Cardiac muscle cell (in vitro differentiated cells and primary cell): ENCODE data around the gene VAV1. TPM values are rescaled to one million over a fixed set of nuclear protein-coding genes. Genes with fewer than 3 reads are reported as not detected.
A peak's percentile ranks its signal among the peaks of the same experiment; 100 is the strongest.
"Not testable (repeated sequence)": the region's sequence is repeated elsewhere in the genome, so short reads cannot be mapped to it uniquely, and the experiment has no call there.

Experiments used
- DNase-seq, 2 donors: peaks; one replicate each; pipeline versions ENCODE4 v3.0.0 to v3.0.0-alpha.2; 2010 to 2017; ENCODE audit warnings: low read depth in 1 of 2, low spot score in 1 of 2
- H3K27ac ChIP-seq: fragments of 200-600 bp; sonication (generic); 2 replicates; pipeline ENCODE4 v1.5.1; 2016
- H3K27me3 ChIP-seq: fragments of 200-600 bp; sonication (generic); 2 replicates; pipeline ENCODE4 v1.6.0; 2016; ENCODE audit warnings: control low read depth
- H3K36me3 ChIP-seq: fragments of 200-600 bp; sonication (generic); 2 replicates; pipeline ENCODE4 v1.5.1; 2016; ENCODE audit warnings: control low read depth
- H3K4me1 ChIP-seq: fragments of 200-600 bp; sonication (generic); 2 replicates; pipeline ENCODE4 v1.8.1; 2017; ENCODE audit warnings: low read depth, mild to moderate bottlenecking, mixed run types
- H3K4me3 ChIP-seq: fragments of 200-600 bp; sonication (generic); 2 replicates; pipeline ENCODE4 v1.5.1; 2016; ENCODE audit warnings: mild to moderate bottlenecking
- H3K9me3 ChIP-seq: fragments of 200-600 bp; sonication (generic); 2 replicates; pipeline ENCODE4 v1.5.1; 2017; ENCODE audit warnings: low read depth, mild to moderate bottlenecking, control low read depth
- polyA plus RNA-seq: library from polyadenylated mRNA; unstranded; fragments of >200 nt; fragmentation: Nextera tagmentation; extraction: Ambion mirVana; gene quantifications from 2 replicates; pipeline ENCODE4 v1.2.1, GENCODE V29; 2016
- total RNA-seq: library from RNA; depleted of rRNA; stranded (reverse); fragments of >200 nt; gene quantifications from 2 replicates; pipeline ENCODE4 v1.2.3, GENCODE V29; 2016
- TF ChIP-seq, protein P1 (sequence below): IDR thresholded peaks from 2 replicates; pipeline ENCODE4 v1.5.1; 2012; ENCODE audit warnings: low read depth, mild to moderate bottlenecking, low read length

Gene VAV1
- total and polyA plus RNA-seq, 2 experiments from 2014 or later, result not detected

DNA sequence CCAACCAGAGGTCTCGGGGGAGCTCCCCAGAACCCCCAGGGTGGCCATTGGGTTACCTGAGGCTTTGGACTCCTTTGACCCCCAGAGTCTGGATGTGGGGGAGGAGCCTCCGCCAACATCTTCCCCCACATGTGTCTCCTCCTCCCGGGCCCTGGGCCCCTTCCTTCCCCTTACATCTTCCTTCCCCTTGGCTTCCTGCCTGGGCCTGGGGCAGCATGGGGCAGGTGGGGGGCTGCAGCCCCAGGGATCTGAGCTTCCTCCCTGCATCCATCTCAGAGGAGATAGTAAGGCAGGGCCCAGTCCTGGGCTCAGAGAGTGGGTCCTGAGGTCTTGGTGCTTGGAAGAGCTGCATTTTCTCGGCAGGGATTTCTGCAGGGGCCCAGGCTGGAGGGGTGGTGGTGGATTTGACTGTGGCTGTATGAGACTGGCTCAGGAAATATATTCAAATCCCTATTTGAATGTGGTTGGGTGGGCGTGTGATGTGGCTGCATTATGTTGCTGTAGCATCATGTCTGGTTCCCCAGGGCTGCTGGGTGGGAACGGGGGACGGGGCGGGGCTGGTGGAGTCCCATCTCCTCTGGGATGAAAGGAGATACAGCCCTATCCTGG is 919 bp downstream of the VAV1 start:
- no peak for DNase-seq
- no peaks in the 10 kb centered on the region for H3K9me3 ChIP-seq
- no peak overlapping the region for H3K27ac ChIP-seq
- no peaks in the 10 kb centered on the region for H3K27me3 ChIP-seq
- H3K4me3 ChIP-seq, result no peak overlapping the region
- H3K4me1 ChIP-seq, result no peaks in the 10 kb centered on the region
- TF ChIP-seq, protein P1, sequence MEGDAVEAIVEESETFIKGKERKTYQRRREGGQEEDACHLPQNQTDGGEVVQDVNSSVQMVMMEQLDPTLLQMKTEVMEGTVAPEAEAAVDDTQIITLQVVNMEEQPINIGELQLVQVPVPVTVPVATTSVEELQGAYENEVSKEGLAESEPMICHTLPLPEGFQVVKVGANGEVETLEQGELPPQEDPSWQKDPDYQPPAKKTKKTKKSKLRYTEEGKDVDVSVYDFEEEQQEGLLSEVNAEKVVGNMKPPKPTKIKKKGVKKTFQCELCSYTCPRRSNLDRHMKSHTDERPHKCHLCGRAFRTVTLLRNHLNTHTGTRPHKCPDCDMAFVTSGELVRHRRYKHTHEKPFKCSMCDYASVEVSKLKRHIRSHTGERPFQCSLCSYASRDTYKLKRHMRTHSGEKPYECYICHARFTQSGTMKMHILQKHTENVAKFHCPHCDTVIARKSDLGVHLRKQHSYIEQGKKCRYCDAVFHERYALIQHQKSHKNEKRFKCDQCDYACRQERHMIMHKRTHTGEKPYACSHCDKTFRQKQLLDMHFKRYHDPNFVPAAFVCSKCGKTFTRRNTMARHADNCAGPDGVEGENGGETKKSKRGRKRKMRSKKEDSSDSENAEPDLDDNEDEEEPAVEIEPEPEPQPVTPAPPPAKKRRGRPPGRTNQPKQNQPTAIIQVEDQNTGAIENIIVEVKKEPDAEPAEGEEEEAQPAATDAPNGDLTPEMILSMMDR, result no peak
- H3K36me3 ChIP-seq, result no peaks in the 10 kb centered on the region

DNA sequence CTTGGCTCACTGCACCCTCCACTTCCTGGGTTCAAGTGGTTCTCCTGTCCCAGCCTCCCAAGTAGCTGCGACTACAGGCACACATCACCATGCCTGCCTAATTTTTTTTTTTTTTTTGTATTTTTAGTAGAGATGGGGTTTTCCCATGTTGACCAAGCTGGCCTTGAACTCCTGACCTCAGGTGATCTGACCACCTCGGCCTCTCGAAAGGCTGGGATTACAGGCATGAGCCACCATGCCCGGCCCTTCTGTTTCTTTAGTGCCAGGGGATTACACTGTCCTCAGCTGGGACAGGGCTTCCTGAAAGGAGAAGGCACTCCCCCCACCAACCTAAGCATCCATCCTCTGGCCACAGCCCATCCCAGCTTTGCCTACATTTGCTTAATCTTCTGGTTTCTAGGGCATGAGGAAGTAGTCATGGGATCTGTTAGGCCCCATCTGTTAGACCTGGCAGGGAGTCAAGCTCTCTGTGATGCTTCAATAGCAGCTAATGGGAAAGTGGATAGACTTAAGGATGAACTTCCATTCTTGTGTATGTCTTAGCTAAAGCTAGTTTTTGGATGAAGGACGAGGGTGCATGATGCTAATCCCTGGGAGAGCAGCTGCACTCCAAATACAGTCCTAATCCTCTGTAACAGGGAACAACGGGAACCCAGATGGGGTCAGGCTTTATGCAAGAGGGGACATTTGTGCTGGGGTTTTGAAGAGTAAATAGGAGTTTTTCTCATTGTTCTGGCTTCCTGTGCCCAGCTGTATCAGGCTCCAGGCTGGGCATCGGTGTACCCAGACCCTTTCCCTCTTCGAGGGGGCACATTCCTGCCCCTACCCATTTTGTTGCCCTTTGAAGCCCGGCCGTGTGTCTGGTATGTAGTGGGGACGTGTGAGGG is 2.6 kb downstream of the VAV1 start:
- DNase-seq, result peak in 1 of 2 donors; percentile 66
- H3K9me3 ChIP-seq, result no peaks in the 10 kb centered on the region
- TF ChIP-seq, protein P1, result no peak
- H3K27ac ChIP-seq, result no peak overlapping the region
- no peaks in the 10 kb centered on the region for H3K4me1 ChIP-seq
- H3K27me3 ChIP-seq, result no peaks in the 10 kb centered on the region
- H3K36me3 ChIP-seq, result no peaks in the 10 kb centered on the region
- no peak overlapping the region for H3K4me3 ChIP-seq

DNA sequence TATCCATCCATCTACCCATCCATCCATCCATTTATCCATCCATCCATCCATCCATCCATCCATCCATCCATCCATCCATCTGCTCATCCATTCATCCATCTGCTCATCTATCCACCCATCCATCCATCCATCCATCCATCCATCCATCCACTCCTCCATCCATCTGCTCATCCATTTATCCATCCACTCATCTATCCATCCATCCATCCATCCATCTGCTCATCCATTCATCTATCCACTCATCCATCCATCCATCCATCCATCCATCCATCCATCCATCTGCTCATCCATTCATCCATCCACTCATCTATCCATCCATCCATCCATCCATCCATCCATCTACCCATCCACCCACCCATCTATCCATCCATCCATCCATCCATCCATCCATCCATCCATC is 3.5 kb downstream of the VAV1 start:
- not testable (repeated sequence) for H3K36me3 ChIP-seq, H3K4me3 ChIP-seq, H3K9me3 ChIP-seq, H3K27me3 ChIP-seq, DNase-seq, H3K27ac ChIP-seq, H3K4me1 ChIP-seq

DNA sequence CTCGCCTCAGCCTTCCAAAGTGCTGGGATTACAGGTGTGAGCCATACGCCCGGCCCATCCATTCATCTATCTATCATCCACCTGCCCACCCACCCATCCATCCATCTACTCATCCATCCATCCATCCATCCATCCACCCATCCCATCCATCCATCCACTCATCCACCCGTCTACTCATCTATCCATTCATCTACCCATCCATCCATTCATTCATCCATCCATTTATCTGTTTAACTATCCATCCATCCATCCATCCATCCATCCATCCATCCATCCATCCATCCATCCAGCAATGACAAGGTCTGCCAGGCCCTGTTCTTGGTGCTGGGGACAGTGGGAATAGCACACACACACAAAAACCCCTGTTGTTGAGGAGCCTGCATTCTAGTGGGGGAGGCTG is 4.5 kb downstream of the VAV1 start:
- Histone ChIP-seq H3K27me3 (no peaks in the 10 kb centered on the region), H3K4me3 (no peak overlapping the region)
- TF ChIP-seq, protein P1, result no peak

DNA sequence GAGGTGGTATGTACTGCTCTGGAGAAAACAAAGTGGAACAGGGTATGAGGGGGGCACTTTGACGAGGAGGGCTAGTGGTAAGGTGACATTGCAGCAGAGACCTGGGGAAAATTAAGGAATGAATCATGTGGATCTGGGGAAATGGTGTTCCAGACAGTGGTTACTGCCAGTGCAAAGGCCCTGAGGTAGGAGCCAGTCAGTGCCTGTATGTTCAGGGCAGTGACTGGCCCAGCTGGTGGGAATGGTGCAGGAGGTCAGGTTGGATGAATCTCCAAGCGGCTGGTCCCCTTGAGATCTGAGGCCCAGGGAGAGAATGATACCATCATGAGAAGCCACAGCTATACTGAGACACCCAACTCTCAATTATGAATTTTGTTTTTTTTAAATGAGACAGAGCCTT is 4.9 kb downstream of the VAV1 start:
- no peaks in the 10 kb centered on the region for H3K36me3 ChIP-seq

More for the DNA sequence above, 4.5 kb downstream of the VAV1 start:
- no peaks in the 10 kb centered on the region for H3K9me3 ChIP-seq
- H3K4me1 ChIP-seq, result no peaks in the 10 kb centered on the region
- H3K27ac ChIP-seq, result no peak overlapping the region
- DNase-seq, result no peak
- H3K36me3 ChIP-seq, result no peaks in the 10 kb centered on the region

More for the DNA sequence above, 4.9 kb downstream of the VAV1 start:
- no peak overlapping the region for H3K27ac ChIP-seq
- no peaks in the 10 kb centered on the region for H3K27me3 ChIP-seq
- TF ChIP-seq, protein P1, result no peak
- H3K9me3 ChIP-seq, result no peaks in the 10 kb centered on the region
- H3K4me3 ChIP-seq, result no peak overlapping the region
- H3K4me1 ChIP-seq, result no peaks in the 10 kb centered on the region
- no peak for DNase-seq
